ENCODE measurements around the gene LRIT1. TPM values are rescaled to one million over a fixed set of nuclear protein-coding genes. Genes with fewer than 3 reads are reported as not detected.
A peak's percentile ranks its signal among the peaks of the same experiment; 100 is the strongest.
"Not testable (repeated sequence)": the region's sequence is repeated elsewhere in the genome, so short reads cannot be mapped to it uniquely, and the experiment has no call there.

Gene LRIT1
- not detected in 2 replicates for total RNA-seq

- Mint-ChIP-seq H3K4me3 (ENCODE audit: low read depth) (no peak within 1 kb of the TSS), H3K36me3 (ENCODE audit: low read depth) (no peaks in the 10 kb centered on the region), H3K27me3 (ENCODE audit: low read depth) (peaks cover 6% of the 10 kb centered on the region), H3K9me3 (no peaks in the 10 kb centered on the region), H3K27ac (no peak within 1 kb of the TSS), H3K4me1 (ENCODE audit: low read depth) (no peaks in the 10 kb centered on the region)
- intact Hi-C loops (cut with micrococcal nuclease) = no loop called here
- DNase-seq (ENCODE audit: low spot score) = no peak
Measured at GRCh38 chr10:84241185-84241790, at the start of gene LRIT1. TSS of gene LRIT1 (minus strand) at chr10:84241546. CDS start at chr10:84241439, 107 bp downstream.

DNA sequence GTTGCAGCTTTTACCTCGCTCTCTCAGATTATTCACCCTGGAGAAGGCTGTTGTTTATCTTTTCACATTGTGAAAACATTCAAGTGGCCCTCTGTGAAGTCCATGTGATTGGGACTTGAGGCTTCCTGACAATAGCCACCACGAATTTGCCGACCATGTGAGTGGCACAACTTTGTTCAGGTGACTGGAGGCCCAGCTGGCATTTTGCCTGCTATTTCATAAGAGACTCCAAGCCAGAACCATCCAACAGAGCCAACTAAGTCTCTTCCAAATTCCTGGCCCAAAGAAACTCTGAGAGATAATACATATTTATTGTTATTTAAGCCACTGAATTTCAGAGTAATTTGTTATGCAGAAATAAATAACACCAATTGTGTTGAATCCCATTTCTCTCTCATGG is 48.9 kb upstream of the LRIT1 start:
- H3K4me1 Mint-ChIP-seq (ENCODE audit: low read depth) = peaks cover 22% of the 10 kb centered on the region
- no peaks in the 10 kb centered on the region for H3K36me3 Mint-ChIP-seq (ENCODE audit: low read depth)
- no peak overlapping the region for H3K27ac Mint-ChIP-seq
- intact Hi-C loops (cut with micrococcal nuclease) = no loop called here
- H3K4me3 Mint-ChIP-seq (ENCODE audit: low read depth) = no peak overlapping the region
- no peaks in the 10 kb centered on the region for H3K9me3 Mint-ChIP-seq
- peaks cover 37% of the 10 kb centered on the region for H3K27me3 Mint-ChIP-seq (ENCODE audit: low read depth)
- no peak for DNase-seq (ENCODE audit: low spot score)

DNA sequence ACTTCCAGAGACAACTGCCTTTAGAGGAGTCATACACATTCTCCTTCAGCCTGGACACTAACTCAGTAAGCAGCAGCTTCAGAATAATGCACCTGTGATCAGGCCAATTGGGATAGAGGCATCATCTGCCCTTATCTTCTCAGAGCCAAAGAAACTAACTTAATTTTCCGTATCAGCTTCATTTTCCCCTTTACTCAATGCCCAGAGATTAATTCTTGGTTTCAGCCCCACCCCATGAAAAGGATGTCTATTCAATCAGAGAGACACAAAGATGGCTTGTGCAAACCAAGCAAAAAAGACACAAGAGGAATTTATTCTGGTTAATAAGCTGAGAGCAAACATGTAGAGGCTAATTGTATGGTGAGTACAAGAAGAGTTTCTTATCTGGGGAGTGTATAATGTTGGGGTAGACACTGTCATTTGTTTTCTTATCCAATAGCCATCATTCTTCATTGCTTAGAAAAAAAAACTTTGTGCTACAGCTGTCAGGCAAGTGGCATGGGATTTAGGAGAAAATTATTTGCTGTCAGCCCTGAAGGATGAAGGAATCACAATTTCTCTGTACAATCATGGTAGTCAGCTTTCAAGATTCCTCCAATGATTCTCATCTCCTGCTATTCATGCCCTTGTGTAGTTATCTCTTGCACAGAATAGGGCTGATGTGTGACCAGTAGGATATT is 48.3 kb upstream of the LRIT1 start:
- intact Hi-C loops (cut with micrococcal nuclease) = no loop called here
- Mint-ChIP-seq H3K27ac (no peak overlapping the region), H3K4me3 (ENCODE audit: low read depth) (no peak overlapping the region), H3K36me3 (ENCODE audit: low read depth) (no peaks in the 10 kb centered on the region), H3K27me3 (ENCODE audit: low read depth) (peaks cover 37% of the 10 kb centered on the region), H3K9me3 (no peaks in the 10 kb centered on the region), H3K4me1 (ENCODE audit: low read depth) (peaks cover 16% of the 10 kb centered on the region)
- DNase-seq (ENCODE audit: low spot score) = no peak

GRCh38 chr10:84288151-84288550 is 46.8 kb upstream of the LRIT1 start:
- intact Hi-C loops (cut with micrococcal nuclease) = no loop called here
- Mint-ChIP-seq H3K27me3 (ENCODE audit: low read depth) (peaks cover 37% of the 10 kb centered on the region), H3K9me3 (no peaks in the 10 kb centered on the region), H3K36me3 (ENCODE audit: low read depth) (no peaks in the 10 kb centered on the region), H3K4me3 (ENCODE audit: low read depth) (no peak overlapping the region), H3K4me1 (ENCODE audit: low read depth) (peaks cover under 1% of the 10 kb centered on the region), H3K27ac (no peak overlapping the region)
- no peak for DNase-seq (ENCODE audit: low spot score)

DNA sequence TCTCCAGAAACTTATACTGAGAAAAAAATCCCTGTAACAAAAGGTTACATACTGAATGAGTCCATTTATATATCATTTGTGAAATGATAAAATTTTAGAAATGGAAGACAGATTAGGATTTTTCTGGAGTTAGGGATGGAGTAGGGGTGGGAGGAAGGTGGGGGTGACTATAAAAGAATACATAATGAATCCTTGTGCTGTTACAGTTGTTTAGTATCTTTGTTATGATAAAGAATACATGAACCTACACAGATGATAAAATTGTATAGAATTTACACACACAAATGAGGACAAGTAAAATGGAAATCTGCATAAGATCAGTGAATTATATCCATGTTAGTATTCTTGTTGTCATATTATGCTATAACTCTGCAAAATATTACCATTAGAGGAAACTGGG is 45.3 kb upstream of the LRIT1 start:
- Mint-ChIP-seq H3K9me3 (no peaks in the 10 kb centered on the region), H3K4me1 (ENCODE audit: low read depth) (no peaks in the 10 kb centered on the region), H3K4me3 (ENCODE audit: low read depth) (no peak overlapping the region), H3K27ac (no peak overlapping the region), H3K27me3 (ENCODE audit: low read depth) (peaks cover 35% of the 10 kb centered on the region), H3K36me3 (ENCODE audit: low read depth) (no peaks in the 10 kb centered on the region)
- no peak for DNase-seq (ENCODE audit: low spot score)
- intact Hi-C loops (cut with micrococcal nuclease) = no loop called here

DNA sequence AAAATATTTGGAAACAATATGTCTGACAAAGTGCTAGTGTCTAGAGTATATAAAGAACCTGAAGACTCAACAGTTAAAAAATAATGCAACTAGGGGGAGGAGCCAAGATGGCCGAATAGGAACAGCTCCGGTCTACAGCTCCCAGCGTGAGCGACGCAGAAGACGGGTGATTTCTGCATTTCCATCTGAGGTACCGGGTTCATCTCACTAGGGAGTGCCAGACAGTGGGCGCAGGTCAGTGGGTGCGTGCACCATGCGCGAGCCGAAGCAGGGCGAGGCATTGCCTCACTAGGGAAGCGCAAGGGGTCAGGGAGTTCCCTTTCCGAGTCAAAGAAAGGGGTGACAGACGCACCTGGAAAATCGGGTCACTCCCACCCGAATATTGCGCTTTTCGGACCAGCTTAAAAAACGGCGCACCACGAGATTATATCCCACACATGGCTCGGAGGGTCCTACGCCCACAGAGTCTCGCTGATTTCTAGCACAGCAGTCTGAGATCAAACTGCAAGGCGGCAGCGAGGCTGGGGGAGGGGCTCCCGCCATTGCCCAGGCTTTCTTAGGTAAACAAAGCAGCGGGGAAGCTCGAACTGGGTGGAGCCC is 38.6 kb upstream of the LRIT1 start:
- H3K4me3 Mint-ChIP-seq (ENCODE audit: low read depth); intact Hi-C loops (cut with micrococcal nuclease); H3K27ac Mint-ChIP-seq; H3K4me1 Mint-ChIP-seq (ENCODE audit: low read depth); H3K9me3 Mint-ChIP-seq; H3K36me3 Mint-ChIP-seq (ENCODE audit: low read depth); DNase-seq (ENCODE audit: low spot score): not testable (repeated sequence)
- peaks cover 41% of the 10 kb centered on the region for H3K27me3 Mint-ChIP-seq (ENCODE audit: low read depth)

DNA sequence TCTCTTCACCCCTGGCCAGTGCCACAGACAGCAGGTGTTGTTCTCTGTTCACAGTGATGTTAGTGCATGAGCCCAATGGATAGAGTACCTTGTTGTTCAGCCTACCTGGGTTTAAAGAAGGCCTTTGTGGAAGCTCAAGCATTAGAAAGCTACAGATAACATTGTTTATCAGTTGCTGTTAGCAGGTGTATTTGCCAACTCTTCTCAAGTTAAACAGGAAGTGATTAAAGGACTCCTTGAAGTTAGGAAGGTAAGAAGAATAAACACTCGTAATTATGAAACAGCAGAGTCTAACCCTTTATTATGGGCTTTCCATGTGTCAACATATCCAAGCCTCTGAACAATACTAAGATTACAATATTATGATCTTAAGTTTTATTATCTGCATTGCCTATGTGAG is 29.4 kb upstream of the LRIT1 start:
- Mint-ChIP-seq H3K27me3 (ENCODE audit: low read depth) (peaks cover 30% of the 10 kb centered on the region), H3K27ac (no peak overlapping the region), H3K4me1 (ENCODE audit: low read depth) (peaks cover 16% of the 10 kb centered on the region), H3K9me3 (no peaks in the 10 kb centered on the region), H3K36me3 (ENCODE audit: low read depth) (no peaks in the 10 kb centered on the region), H3K4me3 (ENCODE audit: low read depth) (no peak overlapping the region)
- DNase-seq (ENCODE audit: low spot score) = no peak
- intact Hi-C loops (cut with micrococcal nuclease) = no loop called here

DNA sequence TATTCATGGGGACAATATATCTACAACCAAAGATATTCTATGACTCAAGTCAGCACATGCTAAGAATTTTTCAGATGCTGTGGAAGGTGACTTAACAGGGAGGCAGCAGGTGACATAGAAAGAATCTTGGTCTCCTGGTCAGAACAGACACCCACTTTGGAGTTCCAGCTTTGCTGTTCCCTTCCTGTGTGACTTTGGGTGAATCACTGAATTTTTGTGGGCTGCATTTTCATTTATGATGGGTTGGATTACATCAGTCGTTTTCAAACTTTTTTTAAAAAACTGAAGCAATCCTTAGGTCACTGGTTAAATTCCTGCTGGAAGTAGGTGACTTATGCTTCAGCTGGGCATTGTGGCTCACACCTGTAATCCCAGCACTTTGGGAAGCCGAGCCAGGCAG is 28.4 kb upstream of the LRIT1 start:
- Mint-ChIP-seq H3K27ac (no peak overlapping the region), H3K4me1 (ENCODE audit: low read depth) (peaks cover 18% of the 10 kb centered on the region), H3K9me3 (no peaks in the 10 kb centered on the region), H3K4me3 (ENCODE audit: low read depth) (no peak overlapping the region), H3K36me3 (ENCODE audit: low read depth) (no peaks in the 10 kb centered on the region), H3K27me3 (ENCODE audit: low read depth) (peaks cover 30% of the 10 kb centered on the region)
- intact Hi-C loops (cut with micrococcal nuclease) = loop anchor here (10.0 kb wide), 2 partner anchors 155 to 445 kb away; no protein-coding TSS in a partner anchor
- DNase-seq (ENCODE audit: low spot score) = no peak

GRCh38 chr10:84269162-84269561 is 27.8 kb upstream of the LRIT1 start:
- no peak overlapping the region for H3K27ac Mint-ChIP-seq
- H3K27me3 Mint-ChIP-seq (ENCODE audit: low read depth) = peaks cover 32% of the 10 kb centered on the region
- intact Hi-C loops (cut with micrococcal nuclease) = loop anchor here (10.0 kb wide), 2 partner anchors 156 to 446 kb away; no protein-coding TSS in a partner anchor
- H3K4me3 Mint-ChIP-seq (ENCODE audit: low read depth) = no peak overlapping the region
- no peaks in the 10 kb centered on the region for H3K9me3 Mint-ChIP-seq
- no peak for DNase-seq (ENCODE audit: low spot score)
- no peaks in the 10 kb centered on the region for H3K36me3 Mint-ChIP-seq (ENCODE audit: low read depth)
- peaks cover 20% of the 10 kb centered on the region for H3K4me1 Mint-ChIP-seq (ENCODE audit: low read depth)

GRCh38 chr10:84267503-84268126 is 26.3 kb upstream of the LRIT1 start:
- Mint-ChIP-seq H3K4me1 (ENCODE audit: low read depth) (peaks cover 20% of the 10 kb centered on the region), H3K36me3 (ENCODE audit: low read depth) (no peaks in the 10 kb centered on the region), H3K27ac (no peak overlapping the region), H3K4me3 (ENCODE audit: low read depth) (no peak overlapping the region), H3K27me3 (ENCODE audit: low read depth) (peaks cover 39% of the 10 kb centered on the region), H3K9me3 (no peaks in the 10 kb centered on the region)
- peak; percentile 63 for DNase-seq (ENCODE audit: low spot score)
- intact Hi-C loops (cut with micrococcal nuclease) = loop anchor here (1.0 to 10.0 kb wide), 5 partner anchors 26 to 447 kb away; partner anchors contain the start of gene CCSER2

GRCh38 chr10:84265418-84265817 is 24.1 kb upstream of the LRIT1 start:
- no peak overlapping the region for H3K4me3 Mint-ChIP-seq (ENCODE audit: low read depth)
- H3K36me3 Mint-ChIP-seq (ENCODE audit: low read depth) = no peaks in the 10 kb centered on the region
- peaks cover 33% of the 10 kb centered on the region for H3K27me3 Mint-ChIP-seq (ENCODE audit: low read depth)
- H3K9me3 Mint-ChIP-seq = no peaks in the 10 kb centered on the region
- H3K27ac Mint-ChIP-seq = no peak overlapping the region
- intact Hi-C loops (cut with micrococcal nuclease) = loop anchor here (10.0 kb wide), 2 partner anchors 159 to 449 kb away; no protein-coding TSS in a partner anchor
- H3K4me1 Mint-ChIP-seq (ENCODE audit: low read depth) = peaks cover 17% of the 10 kb centered on the region
- DNase-seq (ENCODE audit: low spot score) = no peak

DNA sequence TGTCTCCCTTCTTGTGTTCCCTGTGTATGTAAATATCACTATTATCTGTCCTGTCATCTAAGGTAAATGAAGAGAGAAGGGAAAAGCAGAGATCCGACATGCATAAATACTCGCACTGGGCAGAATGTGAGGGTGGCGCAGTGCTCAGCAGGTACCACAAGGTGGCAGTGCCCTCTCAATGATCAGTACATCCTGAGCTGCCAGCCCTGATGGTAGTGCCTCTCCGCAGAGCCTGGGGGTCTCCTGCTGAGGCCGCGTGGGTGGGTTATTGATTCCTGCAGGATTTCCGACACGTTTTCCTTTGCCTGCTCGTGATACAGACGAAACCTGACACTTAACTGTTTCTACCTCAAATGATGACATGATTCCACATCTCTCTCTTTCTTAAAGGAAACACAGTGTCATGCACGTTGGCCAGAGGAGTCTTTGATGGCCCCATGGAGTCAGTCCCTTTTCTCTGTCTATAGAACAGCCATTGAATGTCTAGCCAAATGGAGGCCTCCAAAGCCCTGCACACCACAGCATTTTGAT is 23.3 kb upstream of the LRIT1 start:
- H3K27ac Mint-ChIP-seq = no peak overlapping the region
- no peaks in the 10 kb centered on the region for H3K36me3 Mint-ChIP-seq (ENCODE audit: low read depth)
- no peaks in the 10 kb centered on the region for H3K9me3 Mint-ChIP-seq
- peaks cover 32% of the 10 kb centered on the region for H3K27me3 Mint-ChIP-seq (ENCODE audit: low read depth)
- peak; percentile 47 for DNase-seq (ENCODE audit: low spot score)
- intact Hi-C loops (cut with micrococcal nuclease) = loop anchor here (1.0 to 10.0 kb wide), 4 partner anchors 110 to 450 kb away; no protein-coding TSS in a partner anchor
- peaks cover 17% of the 10 kb centered on the region for H3K4me1 Mint-ChIP-seq (ENCODE audit: low read depth)
- H3K4me3 Mint-ChIP-seq (ENCODE audit: low read depth) = no peak overlapping the region

All from activated T-helper 2 cell treated with anti-CD3 and anti-CD28 coated beads, Interferon-gamma antibody, Interleukin-2, Interleukin-4, amounts not matched to agents 10 μg/mL and 5 μg/mL and 100 μg/mL, durations not matched to agents 14 hours and 24 hours and 36 hours (primary cell).